Measurements from ENCODE around the gene EIF3A.
A peak's percentile ranks its signal among the peaks of the same experiment; 100 is the strongest.
"Not testable (repeated sequence)": the region's sequence is repeated elsewhere in the genome, so short reads cannot be mapped to it uniquely, and the experiment has no call there.

EIF3A gene

DNA sequence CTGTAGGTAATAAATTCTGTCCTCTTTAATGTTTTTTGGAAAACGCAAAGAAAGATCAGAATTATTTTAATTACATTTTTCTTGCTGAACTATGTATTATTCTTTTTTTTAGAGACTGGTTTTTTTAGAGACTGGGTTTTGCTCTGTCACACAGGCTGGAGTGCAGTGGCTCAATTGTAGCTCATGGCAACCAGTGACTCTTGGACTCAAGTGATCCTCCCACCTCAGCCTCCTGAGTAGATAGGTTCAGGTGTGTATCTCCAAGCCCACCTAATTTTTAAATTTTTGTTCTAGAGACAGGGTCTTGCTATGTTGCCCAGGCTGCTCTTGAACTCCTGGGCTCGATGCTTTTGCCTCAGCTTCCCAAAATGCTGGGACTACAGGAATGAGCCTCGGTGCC lies 18.0 kb upstream of the EIF3A start:
- DNase-seq: no peak

DNA sequence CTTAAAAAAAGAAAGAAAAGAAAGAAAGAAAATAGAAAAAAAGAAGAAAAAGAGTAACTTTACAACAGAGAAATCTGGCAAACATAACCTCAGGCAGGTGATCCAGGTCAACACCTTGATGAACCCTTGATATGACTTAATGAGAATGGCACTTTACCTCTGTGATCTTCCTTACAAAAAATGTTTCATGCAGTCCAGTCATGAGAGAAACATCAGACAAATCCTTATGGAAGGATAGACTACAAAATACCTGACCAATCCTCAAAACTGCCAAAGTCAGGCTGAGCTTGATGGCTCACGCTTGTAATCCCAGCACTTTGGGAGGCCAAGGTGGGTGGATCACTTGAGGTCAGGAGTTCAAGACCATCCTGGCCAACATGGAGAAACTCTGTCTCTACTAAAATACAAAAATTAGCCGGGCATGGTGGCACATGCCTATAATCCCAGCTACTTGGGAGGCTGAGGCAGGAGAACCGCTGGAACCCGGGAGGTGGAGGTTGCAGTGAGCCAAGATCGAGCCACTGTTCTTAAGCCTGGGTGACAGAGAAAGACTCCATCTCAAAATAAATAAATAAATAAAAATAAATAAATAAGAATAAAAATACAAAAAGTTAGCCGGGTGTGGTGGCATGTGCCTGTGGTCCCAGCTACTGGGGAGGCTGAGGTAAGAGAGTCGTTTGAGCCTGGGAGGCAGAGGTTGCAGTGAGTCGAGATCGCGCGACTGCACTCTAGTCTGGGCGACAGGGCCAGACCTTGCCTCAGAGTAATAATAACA lies 16.2 kb upstream of the EIF3A start:
- DNase-seq: not testable (repeated sequence)

DNA sequence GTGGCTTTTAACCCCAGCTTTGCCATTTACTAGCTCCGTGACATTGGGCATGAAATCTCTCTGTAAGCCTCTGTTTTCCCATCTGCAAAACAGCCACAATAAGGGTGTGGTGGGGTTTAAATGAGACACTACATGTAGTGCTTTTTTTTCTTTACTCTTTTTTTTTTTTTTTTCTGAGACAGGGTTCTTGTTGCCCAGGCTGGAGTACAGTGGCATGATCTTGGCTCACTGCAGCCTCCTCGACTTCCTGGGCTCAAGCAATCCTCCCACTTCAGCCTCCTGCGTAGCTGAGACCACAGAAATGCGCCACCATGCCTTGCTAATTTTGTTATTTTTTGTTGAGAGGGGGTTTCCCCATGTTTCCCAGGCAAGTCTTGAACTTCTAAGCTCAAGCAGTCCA lies 15.0 kb upstream of the EIF3A start:
- DNase-seq: peak in 1 of 2 donors; percentile 33

GRCh38 chr10:119090968-119091367 lies 10.4 kb upstream of the EIF3A start:
- peak; percentile 77 to 89 for DNase-seq

GRCh38 chr10:119090026-119090795 lies 9.6 kb upstream of the EIF3A start:
- DNase-seq: peak; percentile 39 to 68

DNA sequence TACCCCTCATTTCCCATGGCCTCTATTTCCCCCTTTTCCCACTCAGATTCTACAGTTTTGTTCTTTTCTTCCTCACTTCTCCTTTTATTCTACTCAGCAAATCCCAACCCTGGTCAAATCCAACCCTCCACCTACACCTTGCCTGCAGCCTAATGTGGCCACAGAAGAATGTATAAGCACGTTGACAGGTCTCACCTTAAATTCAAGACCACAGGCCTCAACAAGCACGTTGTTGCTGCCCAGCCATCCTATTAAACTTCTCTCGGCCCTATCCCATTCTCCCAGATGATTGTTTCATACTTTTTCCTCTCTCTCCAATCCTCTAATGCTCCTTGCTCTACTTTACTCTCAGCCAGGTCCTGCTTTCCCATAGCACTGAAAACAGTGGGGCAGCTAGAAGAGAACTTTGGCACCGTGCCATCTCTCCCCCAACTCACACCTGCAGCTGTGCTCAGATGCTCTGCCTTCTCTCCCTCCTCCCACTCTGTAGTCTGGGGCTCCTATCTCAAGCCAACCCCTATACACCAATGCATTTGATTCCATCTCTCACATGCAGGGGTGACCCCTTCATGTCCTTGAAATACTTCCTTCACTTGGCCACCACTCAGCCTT lies 6.8 kb upstream of the EIF3A start:
- no peak for DNase-seq

GRCh38 chr10:119084896-119085295 lies 4.3 kb upstream of the EIF3A start:
- DNase-seq: no peak

- peak; percentile 69 for DNase-seq
Observed at GRCh38 chr10:119079599-119080520, 757 bp downstream of the EIF3A start.

GRCh38 chr10:119078422-119079179 lies 2.0 kb downstream of the EIF3A start:
- DNase-seq: no peak

DNA sequence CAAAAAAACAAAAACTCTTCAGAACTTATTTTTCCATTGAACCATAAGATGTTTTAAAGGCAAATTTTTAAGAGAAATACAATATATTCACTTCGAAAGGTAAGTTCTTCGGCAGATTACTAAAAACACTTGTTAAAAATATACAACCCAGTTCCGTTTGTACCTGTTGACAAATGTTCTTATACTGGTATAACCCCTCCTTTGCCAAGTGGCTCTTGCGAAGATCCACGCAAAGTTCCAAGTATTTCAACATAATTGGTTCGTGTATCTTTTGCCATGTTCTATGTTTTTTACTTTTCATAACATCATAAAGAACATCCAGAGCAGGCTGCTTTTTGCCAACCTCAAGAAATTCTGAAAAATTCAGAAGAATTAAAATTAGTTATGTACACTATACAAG lies 7.0 kb downstream of the EIF3A start:
- DNase-seq: no peak

DNA sequence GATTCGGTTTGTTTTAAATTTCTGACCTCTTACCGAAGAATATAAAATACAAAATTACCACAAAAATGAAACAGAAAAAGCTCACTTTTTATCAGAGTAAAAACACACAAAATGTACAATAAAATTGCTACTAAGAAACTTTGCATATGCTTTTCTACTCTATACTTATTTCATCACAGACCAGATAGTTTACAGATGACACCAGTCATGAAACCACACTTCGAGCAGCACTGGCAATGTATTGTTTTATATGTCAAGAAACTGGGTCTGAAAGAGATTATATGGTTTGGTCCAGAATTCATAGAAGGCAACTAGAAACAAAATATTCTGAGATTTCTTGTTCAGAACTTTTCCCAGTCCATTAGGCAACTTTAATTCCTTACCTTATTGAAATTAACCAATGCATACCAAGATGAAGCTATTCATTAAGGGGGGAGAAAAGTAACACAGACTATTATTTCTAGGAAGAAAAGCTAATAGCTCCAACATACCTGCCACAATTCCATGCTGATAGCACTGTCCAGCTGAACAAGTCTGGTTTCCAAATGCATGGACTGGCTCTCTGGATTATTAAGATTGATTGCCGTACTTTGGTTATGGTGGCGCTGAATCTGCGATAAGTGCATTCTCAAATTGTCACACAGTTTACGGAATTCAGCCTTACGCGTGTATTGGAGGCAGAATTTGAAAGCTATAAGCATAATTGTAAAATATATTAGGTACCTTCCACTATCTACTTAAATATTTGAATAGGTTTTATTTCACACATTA lies 10.0 kb downstream of the EIF3A start:
- DNase-seq: no peak

GRCh38 chr10:119061926-119062325 lies 18.7 kb downstream of the EIF3A start:
- DNase-seq: no peak

DNA sequence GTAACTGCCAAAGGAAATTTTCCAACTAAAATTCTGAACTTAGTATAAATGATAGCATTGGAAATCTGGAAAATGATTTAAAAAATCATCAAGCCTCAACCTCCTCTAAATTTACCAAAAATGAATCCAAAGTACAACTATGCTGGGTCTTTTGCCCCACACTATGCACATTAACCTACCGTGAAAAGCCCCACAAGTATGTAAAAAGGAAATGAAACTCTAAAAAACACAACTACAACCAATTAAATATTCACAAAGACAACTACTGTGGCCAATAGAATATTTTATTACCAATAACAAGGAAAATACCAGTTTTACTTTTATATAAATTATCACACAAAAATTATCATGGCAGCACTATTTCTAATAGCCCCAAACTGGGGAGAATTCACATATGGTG lies 19.3 kb downstream of the EIF3A start:
- no peak for DNase-seq

- no peak for DNase-seq
Observed at GRCh38 chr10:119060107-119060506, 20.5 kb downstream of the EIF3A start.

DNA sequence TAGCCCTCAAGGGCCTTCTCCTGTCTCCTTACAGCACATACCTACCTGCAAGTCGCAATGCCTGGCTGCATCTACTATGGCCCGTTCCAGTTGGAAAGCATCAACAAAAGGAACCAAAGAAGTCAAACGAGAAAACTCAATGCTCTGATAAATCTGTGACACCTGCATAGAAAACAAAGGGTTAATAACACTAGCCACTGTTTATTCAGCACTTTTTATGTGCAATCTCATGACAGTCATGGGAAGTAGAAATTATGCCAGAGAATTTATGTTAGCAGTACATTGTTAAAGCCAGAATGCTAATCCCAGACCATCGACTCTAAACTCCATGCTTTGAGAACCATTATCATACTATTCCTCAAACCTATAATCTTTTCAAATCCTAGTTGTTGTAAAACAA lies 21.1 kb downstream of the EIF3A start:
- DNase-seq: no peak

GRCh38 chr10:119058010-119058409 lies 22.6 kb downstream of the EIF3A start:
- no peak for DNase-seq

DNA sequence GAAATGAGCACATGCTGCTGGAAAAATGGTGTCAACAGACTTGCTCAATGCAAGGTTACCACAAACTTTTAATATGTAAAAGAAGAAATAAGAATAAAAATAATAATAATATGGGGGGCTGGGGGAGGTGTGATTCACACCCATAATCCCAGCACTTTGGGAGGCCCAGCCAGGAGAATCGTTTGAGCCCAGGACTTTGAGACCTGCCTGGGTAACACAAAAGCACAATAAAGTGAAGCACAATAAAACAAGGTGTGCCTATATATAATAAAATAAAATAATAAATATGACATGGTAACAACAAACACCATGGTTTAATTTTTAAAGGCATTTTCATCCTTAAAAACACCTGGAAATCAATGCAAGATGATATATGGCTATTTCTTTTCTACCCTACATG lies 25.1 kb downstream of the EIF3A start:
- DNase-seq: no peak

DNA sequence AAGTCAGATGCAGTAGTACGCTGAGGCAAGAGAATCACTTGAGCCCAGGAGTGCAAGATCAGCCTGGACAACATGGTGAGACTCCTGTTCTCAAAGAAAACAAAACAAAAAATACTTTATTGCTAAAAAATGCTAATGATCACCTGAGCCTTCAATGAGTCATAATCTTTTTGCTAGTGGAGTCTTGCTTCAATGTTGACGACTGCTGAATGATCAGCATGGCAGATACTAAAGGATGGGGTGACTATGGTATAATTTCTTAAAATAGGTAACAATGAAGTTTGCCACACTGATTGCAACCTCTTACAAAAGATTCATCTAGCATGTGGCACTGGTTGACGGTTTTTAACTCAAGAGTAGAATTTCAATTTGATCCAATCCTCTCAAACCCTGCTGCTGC lies 28.8 kb downstream of the EIF3A start:
- no peak for DNase-seq

GRCh38 chr10:119049777-119050176 lies 30.8 kb downstream of the EIF3A start:
- no peak for DNase-seq

DNA sequence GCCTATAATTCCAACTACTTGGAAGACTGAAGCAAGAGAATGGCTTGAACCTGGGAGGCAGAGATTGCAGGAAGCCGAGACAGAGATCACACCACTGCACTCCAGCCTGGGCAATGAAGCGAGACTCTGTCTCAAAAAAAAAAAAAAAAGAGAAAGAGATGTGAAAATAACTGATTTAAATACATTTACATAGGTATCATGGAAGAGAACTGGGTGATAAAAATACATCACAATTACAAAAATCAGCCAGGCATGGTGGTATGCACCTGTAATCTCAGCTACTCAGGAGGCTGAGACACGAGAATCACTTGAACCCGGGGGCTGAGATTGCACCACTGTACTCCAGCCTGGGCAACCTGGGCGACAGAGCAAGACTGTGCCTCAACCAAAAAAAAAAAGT lies 31.3 kb downstream of the EIF3A start:
- no peak for DNase-seq

- no peak for DNase-seq
Observed at GRCh38 chr10:119045561-119045960, 35.1 kb downstream of the EIF3A start.

Measured in CD4-positive, alpha-beta T cell treated with Interleukin-4 for 1 hour (primary cell).